ENCODE measurements around the gene PTRH1. TPM values are rescaled to one million over a fixed set of nuclear protein-coding genes. Genes with fewer than 3 reads are reported as not detected.
A peak's percentile ranks its signal among the peaks of the same experiment; 100 is the strongest.

The PTRH1 gene
- total RNA-seq, 1 experiment from 2014 or later: 28.8 TPM

DNA sequence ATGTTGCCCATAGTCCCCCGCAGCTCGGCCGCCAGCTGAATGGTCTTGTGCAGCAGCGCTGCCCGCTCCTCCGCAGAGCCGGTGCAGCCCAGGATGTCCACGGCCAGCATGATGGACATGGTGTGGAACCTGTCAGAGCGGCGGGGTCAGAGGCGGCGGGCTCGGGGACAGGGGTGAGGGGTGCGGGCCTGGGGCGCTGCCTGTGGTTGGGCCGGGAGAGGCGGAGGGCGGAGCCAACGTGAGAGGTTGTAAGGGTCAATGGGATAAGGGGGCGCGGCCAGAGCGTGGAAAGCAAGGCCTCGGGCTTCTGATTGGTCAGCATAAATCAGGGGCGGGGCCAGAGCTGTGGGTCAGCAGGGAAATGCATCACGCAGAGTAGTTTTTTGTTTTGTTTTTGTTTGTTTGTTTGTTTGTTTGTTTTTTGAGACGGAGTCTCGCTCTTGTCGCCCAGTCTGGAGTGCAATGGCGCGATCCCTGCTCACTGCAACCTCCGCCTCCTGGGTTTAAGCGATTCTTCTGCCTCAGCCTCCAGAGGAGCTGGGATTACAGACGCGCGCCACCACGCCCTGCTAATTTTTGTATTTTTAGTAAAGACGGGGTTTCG is 26.5 kb upstream of the PTRH1 start:
- no peak for DNase-seq (ENCODE audit: low read depth)

DNA sequence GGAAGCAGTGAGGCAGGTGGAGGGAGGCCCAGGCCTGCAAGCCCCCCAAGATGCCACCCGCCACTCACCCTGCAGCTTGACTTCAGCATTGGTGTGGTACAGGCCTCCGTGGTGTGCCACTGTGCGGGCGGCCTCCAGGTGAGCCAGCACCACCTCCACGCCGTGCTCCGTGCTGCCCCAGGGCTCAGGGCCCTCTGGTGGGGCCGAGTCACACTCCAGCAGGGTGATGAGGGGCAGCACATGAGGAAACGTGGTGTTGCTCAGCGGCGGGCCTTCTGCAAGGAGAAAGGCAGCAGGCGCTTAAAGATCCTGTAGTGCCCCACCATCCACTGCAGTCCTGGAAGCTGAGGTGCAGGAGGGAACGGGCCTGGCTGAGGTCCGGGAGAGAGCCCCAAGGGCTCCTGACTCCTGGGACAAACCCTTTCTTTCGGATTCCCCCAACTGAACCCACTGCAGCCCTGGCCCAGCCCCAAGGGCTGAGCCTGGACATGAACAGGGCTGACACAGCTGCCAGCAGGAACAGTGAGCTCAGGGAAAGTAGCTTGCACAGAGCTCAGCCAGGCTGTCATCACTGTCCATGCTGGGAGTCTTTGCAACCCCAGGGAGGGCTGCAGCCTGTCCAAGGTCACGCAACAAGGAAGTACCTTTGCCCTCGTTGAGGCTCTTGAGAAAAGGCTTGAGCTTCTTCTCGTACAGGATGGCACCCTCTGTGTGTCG is 24.3 kb upstream of the PTRH1 start:
- no peak for DNase-seq (ENCODE audit: low read depth)

GRCh38 chr9:127738666-127739065 is 23.2 kb upstream of the PTRH1 start:
- DNase-seq (ENCODE audit: low read depth): no peak

DNA sequence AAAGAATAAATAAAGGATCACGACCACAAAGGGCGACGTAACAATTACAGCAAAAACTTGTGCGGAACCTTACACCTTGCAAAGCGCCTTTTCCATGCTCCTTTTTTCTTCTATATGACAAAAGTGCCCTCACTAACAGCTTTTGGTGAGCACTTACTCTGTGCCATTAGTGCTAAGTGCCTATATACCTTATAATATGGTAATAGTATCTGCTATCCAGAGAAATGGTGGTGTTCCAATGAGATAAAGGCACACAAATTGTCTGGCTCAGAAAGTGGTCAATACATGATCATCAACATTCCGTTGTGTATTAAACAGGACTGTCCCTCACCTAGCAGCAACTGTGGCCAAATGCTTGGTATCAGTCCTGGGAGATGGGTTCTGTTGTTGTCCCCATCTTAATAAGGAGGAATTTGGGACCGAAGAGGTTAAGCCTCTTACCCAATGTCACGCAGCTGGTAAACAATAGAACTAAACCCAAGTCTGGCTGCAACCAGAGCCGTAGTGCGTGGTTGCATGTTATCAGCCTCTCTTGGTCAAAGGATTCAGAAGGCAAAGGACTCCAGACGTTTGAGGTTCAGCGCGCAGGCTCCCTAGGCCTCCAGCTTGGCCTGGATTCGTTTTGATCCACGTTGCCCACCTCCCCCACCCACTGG is 20.2 kb upstream of the PTRH1 start:
- no peak for DNase-seq (ENCODE audit: low read depth)

GRCh38 chr9:127734747-127735529 is 19.5 kb upstream of the PTRH1 start, which contains the start of gene TOR2A:
Gene TOR2A, minus strand, starts transcription at chr9:127735294. Its CDS starts 24 bp downstream, at chr9:127735270.
- DNase-seq (ENCODE audit: low read depth): peak; percentile 93

GRCh38 chr9:127734247-127734746 is 18.8 kb upstream of the PTRH1 start:
- DNase-seq (ENCODE audit: low read depth): no peak

GRCh38 chr9:127733614-127734013 is 18.2 kb upstream of the PTRH1 start:
- no peak for DNase-seq (ENCODE audit: low read depth)

- DNase-seq (ENCODE audit: low read depth): no peak
Measured at GRCh38 chr9:127732444-127732843, 17.0 kb upstream of the PTRH1 start.

- no peak for DNase-seq (ENCODE audit: low read depth)
Measured at GRCh38 chr9:127731938-127732337, 16.5 kb upstream of the PTRH1 start.

DNA sequence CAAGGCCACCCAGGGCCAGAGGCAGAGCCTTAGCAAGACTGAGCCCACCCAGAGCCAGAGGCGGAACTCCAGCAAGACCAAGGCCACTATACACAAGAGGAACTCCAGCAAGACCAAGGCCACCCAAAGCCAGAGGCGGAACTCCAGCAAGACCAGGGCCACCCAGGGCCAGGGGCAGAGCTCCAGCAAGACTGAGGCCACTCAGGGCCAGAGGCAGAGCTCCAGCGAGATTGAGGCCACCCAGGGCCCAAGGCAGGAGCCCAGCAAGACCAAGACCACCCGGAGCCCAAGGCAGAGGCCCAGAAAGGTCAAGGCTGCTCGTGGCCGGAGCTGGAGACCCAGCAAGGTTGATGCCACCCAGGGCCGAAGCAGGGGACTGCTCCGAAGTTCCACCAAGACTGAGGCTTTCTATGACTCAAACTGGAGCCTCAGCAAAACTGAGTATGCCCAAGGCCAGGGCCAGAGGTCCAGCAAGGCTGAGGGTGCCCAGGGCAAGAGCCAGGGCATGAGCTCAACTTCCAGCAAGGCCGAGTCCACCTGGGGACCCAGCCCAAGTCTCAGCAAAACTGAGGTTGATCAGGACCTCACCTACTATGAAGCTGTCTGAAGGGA is 15.4 kb upstream of the PTRH1 start:
- DNase-seq (ENCODE audit: low read depth): no peak

DNA sequence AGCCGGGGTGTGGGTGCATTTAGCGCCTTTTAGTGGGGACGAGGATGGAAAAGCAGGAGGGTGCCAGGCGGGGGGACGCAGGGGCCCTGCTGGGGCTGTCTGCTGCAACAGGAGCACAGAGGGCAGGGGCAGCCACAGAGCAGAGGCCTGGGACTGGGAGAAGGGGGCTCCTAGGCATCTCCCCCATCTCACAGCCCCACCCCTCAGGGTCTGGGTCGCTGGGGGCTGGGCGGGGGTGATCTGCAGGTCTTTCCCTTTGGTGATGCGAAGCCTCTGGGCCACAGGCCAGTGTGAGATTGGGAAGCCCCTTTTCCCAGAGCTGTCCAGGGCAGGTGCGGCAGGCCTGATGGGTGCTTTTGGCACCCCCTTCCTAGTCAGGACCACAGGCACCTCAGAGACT is 14.8 kb upstream of the PTRH1 start:
- no peak for DNase-seq (ENCODE audit: low read depth)

DNA sequence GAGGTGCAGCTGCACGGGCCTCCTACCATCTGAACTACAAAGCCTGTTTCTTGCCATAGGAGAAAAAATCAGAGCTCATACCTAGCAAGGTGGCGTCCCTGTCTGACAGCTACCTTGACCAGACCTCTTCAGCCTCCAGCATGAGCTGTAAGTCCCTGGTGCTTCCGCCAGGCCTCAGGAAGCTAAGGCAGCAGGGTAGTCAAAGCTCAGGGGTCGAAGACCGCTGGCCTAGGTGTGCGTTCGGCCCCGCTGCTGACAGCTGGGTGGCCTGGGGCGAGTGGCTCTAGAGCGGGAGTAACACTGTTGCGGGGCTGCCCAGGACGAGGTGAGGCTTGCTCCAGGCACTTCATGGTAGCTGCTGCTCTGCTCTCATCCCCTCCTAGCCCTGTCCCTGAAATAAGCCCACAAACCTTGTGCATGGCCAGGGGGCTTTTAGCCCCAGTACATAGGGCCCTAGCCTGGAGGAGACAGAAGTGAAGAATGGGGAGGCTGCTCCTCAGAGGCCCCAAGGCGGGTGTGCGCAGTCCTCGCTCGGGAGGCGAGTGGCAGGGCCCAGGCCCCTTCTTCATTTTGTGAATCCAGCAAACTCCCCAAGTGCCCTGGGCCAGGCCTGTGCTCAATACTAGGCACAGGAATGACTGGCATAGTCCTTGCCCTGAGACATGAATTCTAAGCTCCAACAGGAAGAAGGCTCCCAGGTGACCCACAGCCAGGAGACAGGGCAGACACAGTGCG is 14.2 kb upstream of the PTRH1 start:
- DNase-seq (ENCODE audit: low read depth): no peak

DNA sequence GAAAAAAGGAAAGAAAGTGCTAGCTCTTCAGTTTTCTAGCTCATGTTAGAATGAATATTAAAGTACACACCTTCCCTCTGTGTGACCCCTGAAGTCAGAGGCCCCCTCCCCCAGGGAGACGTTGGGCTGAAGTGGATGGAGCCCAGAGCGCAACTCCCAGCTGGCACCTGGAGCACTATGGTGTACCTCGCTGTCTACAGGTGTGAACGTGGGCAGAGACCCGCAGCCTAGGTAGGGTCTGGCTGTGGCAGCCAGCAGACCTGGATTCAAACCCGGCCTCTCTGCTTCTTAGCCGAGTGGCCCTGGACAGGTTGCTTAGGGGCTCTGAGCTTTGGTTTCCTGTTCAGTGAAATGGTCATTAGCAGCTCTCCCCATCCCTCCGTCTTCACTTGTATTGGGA is 13.3 kb upstream of the PTRH1 start:
- DNase-seq (ENCODE audit: low read depth): no peak

DNA sequence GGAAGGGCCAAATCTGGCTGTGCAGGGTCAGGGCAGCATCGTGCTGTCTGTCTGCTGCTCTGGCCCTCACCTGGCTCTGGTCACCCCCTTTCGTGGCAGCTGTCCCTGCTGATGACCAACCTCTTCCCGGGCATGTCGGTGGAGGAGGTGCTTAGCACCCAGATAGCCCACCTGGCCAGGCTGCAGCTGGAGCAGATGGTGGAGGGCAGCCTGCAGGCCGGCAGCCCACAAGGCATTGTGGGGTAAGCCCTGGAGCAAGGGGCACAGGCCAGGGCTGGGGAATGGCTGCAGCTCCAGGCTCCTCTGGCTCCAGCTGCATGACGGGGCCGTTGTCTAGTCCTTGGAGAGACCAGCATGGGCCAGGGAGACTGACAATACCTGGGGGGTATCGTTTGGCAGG is 11.4 kb upstream of the PTRH1 start:
- DNase-seq (ENCODE audit: low read depth): no peak

GRCh38 chr9:127724012-127724411 is 8.5 kb upstream of the PTRH1 start:
- DNase-seq (ENCODE audit: low read depth): no peak

GRCh38 chr9:127723444-127723843 is 8.0 kb upstream of the PTRH1 start:
- DNase-seq (ENCODE audit: low read depth): peak; percentile 59

DNA sequence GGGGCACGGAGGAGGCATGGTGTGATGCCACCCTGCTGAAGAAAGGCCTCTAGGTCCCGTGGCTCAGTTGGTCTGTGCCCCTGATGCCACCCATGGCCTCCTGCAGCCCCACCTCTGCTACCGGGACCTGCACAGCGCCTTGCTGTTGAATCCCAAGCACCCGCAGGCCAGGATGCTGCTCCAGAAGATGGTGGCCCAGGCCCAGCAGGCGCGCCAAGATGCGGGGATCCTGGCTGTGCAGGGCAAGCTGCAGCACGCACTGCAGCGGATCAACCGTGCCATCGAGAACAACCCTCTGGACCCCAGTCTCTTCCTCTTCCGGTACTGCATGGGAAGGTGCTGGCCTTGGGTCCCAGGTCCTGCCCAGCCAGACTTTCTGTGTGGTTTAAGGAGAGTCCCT is 7.5 kb upstream of the PTRH1 start:
- DNase-seq (ENCODE audit: low read depth): no peak

- no peak for DNase-seq (ENCODE audit: low read depth)
Measured at GRCh38 chr9:127722055-127722745, 6.7 kb upstream of the PTRH1 start.

- DNase-seq (ENCODE audit: low read depth): no peak
Measured at GRCh38 chr9:127721391-127721821, 5.9 kb upstream of the PTRH1 start.

DNA sequence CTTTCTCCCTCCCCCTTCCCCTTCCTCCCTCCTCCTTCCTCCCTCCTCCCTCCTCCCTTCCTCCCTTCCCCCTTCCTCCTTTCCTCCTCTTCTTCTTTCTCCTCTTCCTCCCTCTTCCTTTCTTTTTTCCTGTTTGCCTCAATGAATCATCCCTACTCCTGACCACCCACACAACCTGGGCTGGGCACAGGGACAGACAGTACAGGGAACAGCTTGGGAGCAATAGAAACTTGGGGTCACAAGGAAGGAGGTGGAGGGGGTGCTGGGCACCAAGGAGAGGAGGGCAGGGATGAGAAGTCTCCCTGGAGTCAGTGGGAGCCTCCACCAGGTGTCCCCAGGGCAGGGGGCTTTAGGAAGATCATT is 5.4 kb upstream of the PTRH1 start:
- no peak for DNase-seq (ENCODE audit: low read depth)

Data from LHCN-M2 (cell line).